ENCODE measurements around the gene TACO1. TPM values are rescaled to one million over a fixed set of nuclear protein-coding genes. Genes with fewer than 3 reads are reported as not detected.

TACO1 gene
- total and polyA plus RNA-seq, 2 experiments from 2014 or later: 15.4 to 19.9 TPM

DNA sequence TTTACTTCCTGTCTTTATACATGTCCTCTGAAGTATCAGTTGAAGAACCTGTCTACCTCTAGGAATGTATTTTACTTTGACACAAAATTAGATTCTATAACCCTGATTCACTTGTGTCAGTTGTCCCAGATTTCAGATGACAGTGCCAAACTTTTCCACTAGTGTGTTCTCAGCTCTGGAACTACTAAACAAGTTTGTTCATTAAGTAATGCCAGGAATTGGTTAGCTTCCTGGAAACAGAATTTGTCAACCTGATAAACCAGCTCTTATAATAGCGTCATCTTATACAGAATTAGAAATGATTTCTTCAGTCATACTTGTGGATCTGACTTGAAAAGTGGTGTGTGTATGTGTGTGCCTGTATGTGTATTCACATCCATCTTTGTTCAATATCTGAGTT, 28.9 kb downstream of the TACO1 start:
- H3K27me3 ChIP-seq (ENCODE audit: insufficient read depth): no peaks in the 10 kb centered on the region
- H3F3A ChIP-seq (replicated peaks; ENCODE audit: low read depth): no peaks in the 10 kb centered on the region
- no peaks in the 10 kb centered on the region for H3K9me3 Mint-ChIP-seq
- no peaks in the 10 kb centered on the region for H3K9me2 ChIP-seq (ENCODE audit: insufficient read depth)
- TF ChIP-seq NANOG (IDR thresholded peaks at IDR 0.05; ENCODE audit: borderline replicate concordance) (no peak), EZH2 (IDR thresholded peaks at IDR 0.05; ENCODE audit: low read depth, unreplicated experiment) (no peak), EZH2phosphoT487 (IDR thresholded peaks at IDR 0.05; ENCODE audit: unreplicated experiment) (no peak), POLR2AphosphoS5 (IDR thresholded peaks at IDR 0.05; ENCODE audit: low read depth) (no peak), ZNF114 (CRISPR knock-in tag; IDR thresholded peaks at IDR 0.05) (no peak), CREB1 (CRISPR knock-in tag; IDR thresholded peaks at IDR 0.05; ENCODE audit: low read depth) (no peak), ZNF331 (CRISPR knock-in tag; IDR thresholded peaks at IDR 0.05; ENCODE audit: low read depth) (no peak), JUNB (IDR thresholded peaks at IDR 0.05; ENCODE audit: unreplicated experiment) (no peak), STAT1 (IDR thresholded peaks at IDR 0.05; ENCODE audit: unreplicated experiment) (no peak)
- TF ChIP-seq, protein P1, sequence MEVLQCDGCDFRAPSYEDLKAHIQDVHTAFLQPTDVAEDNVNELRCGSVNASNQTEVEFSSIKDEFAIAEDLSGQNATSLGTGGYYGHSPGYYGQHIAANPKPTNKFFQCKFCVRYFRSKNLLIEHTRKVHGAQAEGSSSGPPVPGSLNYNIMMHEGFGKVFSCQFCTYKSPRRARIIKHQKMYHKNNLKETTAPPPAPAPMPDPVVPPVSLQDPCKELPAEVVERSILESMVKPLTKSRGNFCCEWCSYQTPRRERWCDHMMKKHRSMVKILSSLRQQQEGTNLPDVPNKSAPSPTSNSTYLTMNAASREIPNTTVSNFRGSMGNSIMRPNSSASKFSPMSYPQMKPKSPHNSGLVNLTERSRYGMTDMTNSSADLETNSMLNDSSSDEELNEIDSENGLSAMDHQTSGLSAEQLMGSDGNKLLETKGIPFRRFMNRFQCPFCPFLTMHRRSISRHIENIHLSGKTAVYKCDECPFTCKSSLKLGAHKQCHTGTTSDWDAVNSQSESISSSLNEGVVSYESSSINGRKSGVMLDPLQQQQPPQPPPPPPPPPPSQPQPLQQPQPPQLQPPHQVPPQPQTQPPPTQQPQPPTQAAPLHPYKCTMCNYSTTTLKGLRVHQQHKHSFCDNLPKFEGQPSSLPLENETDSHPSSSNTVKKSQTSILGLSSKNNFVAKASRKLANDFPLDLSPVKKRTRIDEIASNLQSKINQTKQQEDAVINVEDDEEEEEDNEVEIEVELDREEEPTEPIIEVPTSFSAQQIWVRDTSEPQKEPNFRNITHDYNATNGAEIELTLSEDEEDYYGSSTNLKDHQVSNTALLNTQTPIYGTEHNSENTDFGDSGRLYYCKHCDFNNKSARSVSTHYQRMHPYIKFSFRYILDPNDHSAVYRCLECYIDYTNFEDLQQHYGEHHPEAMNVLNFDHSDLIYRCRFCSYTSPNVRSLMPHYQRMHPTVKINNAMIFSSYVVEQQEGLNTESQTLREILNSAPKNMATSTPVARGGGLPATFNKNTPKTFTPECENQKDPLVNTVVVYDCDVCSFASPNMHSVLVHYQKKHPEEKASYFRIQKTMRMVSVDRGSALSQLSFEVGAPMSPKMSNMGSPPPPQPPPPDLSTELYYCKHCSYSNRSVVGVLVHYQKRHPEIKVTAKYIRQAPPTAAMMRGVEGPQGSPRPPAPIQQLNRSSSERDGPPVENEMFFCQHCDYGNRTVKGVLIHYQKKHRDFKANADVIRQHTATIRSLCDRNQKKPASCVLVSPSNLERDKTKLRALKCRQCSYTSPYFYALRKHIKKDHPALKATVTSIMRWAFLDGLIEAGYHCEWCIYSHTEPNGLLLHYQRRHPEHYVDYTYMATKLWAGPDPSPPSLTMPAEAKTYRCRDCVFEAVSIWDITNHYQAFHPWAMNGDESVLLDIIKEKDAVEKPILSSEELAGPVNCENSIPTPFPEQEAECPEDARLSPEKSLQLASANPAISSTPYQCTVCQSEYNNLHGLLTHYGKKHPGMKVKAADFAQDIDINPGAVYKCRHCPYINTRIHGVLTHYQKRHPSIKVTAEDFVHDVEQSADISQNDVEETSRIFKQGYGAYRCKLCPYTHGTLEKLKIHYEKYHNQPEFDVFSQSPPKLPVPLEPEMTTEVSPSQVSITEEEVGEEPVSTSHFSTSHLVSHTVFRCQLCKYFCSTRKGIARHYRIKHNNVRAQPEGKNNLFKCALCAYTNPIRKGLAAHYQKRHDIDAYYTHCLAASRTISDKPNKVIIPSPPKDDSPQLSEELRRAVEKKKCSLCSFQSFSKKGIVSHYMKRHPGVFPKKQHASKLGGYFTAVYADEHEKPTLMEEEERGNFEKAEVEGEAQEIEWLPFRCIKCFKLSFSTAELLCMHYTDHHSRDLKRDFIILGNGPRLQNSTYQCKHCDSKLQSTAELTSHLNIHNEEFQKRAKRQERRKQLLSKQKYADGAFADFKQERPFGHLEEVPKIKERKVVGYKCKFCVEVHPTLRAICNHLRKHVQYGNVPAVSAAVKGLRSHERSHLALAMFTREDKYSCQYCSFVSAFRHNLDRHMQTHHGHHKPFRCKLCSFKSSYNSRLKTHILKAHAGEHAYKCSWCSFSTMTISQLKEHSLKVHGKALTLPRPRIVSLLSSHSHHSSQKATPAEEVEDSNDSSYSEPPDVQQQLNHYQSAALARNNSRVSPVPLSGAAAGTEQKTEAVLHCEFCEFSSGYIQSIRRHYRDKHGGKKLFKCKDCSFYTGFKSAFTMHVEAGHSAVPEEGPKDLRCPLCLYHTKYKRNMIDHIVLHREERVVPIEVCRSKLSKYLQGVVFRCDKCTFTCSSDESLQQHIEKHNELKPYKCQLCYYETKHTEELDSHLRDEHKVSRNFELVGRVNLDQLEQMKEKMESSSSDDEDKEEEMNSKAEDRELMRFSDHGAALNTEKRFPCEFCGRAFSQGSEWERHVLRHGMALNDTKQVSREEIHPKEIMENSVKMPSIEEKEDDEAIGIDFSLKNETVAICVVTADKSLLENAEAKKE (CRISPR knock-in tag; IDR thresholded peaks at IDR 0.05): no peak
- TF ChIP-seq, protein P2, sequence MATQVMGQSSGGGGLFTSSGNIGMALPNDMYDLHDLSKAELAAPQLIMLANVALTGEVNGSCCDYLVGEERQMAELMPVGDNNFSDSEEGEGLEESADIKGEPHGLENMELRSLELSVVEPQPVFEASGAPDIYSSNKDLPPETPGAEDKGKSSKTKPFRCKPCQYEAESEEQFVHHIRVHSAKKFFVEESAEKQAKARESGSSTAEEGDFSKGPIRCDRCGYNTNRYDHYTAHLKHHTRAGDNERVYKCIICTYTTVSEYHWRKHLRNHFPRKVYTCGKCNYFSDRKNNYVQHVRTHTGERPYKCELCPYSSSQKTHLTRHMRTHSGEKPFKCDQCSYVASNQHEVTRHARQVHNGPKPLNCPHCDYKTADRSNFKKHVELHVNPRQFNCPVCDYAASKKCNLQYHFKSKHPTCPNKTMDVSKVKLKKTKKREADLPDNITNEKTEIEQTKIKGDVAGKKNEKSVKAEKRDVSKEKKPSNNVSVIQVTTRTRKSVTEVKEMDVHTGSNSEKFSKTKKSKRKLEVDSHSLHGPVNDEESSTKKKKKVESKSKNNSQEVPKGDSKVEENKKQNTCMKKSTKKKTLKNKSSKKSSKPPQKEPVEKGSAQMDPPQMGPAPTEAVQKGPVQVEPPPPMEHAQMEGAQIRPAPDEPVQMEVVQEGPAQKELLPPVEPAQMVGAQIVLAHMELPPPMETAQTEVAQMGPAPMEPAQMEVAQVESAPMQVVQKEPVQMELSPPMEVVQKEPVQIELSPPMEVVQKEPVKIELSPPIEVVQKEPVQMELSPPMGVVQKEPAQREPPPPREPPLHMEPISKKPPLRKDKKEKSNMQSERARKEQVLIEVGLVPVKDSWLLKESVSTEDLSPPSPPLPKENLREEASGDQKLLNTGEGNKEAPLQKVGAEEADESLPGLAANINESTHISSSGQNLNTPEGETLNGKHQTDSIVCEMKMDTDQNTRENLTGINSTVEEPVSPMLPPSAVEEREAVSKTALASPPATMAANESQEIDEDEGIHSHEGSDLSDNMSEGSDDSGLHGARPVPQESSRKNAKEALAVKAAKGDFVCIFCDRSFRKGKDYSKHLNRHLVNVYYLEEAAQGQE (IDR thresholded peaks at IDR 0.05; ENCODE audit: unreplicated experiment): no peak
- TF ChIP-seq, protein P3, sequence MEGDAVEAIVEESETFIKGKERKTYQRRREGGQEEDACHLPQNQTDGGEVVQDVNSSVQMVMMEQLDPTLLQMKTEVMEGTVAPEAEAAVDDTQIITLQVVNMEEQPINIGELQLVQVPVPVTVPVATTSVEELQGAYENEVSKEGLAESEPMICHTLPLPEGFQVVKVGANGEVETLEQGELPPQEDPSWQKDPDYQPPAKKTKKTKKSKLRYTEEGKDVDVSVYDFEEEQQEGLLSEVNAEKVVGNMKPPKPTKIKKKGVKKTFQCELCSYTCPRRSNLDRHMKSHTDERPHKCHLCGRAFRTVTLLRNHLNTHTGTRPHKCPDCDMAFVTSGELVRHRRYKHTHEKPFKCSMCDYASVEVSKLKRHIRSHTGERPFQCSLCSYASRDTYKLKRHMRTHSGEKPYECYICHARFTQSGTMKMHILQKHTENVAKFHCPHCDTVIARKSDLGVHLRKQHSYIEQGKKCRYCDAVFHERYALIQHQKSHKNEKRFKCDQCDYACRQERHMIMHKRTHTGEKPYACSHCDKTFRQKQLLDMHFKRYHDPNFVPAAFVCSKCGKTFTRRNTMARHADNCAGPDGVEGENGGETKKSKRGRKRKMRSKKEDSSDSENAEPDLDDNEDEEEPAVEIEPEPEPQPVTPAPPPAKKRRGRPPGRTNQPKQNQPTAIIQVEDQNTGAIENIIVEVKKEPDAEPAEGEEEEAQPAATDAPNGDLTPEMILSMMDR (conservative IDR thresholded peaks at IDR 0.05; ENCODE audit: low read depth in 2 of 2): no peak
- TF ChIP-seq, protein P4, sequence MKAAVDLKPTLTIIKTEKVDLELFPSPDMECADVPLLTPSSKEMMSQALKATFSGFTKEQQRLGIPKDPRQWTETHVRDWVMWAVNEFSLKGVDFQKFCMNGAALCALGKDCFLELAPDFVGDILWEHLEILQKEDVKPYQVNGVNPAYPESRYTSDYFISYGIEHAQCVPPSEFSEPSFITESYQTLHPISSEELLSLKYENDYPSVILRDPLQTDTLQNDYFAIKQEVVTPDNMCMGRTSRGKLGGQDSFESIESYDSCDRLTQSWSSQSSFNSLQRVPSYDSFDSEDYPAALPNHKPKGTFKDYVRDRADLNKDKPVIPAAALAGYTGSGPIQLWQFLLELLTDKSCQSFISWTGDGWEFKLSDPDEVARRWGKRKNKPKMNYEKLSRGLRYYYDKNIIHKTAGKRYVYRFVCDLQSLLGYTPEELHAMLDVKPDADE (IDR thresholded peaks at IDR 0.05): no peak
- peaks cover 64% of the 10 kb centered on the region for H3K79me2 ChIP-seq (replicated peaks; ENCODE audit: insufficient read depth)
- H3K4me2 ChIP-seq: no peak overlapping the region
- DNase-seq (ENCODE audit: low spot score): no peak
- peaks cover 28% of the 10 kb centered on the region for H4K20me1 ChIP-seq (replicated peaks; ENCODE audit: insufficient read depth)
- no peaks in the 10 kb centered on the region for H3K36me3 Mint-ChIP-seq (ENCODE audit: low read depth)
- H2AFZ ChIP-seq: no peak overlapping the region
- H3K4me1 Mint-ChIP-seq: peaks cover 31% of the 10 kb centered on the region
- H3K27ac ChIP-seq (ENCODE audit: low read depth): no peak overlapping the region
- peaks cover 24% of the 10 kb centered on the region for H3K4me1 ChIP-seq (ENCODE audit: insufficient read depth)
- no peaks in the 10 kb centered on the region for H3K27me3 Mint-ChIP-seq (ENCODE audit: insufficient read depth, low read depth, poor library complexity)
- H3K4me3 Mint-ChIP-seq: no peak overlapping the region
- no peaks in the 10 kb centered on the region for H3K36me3 ChIP-seq (ENCODE audit: insufficient read depth)
- ATAC-seq: no peak
- no peak overlapping the region for H3K4me3 ChIP-seq
- H3K27ac Mint-ChIP-seq: no peak overlapping the region

Data from GM23338 (cell line).